Transverse colon (tissue), 3 donors: Measurements from ENCODE around the gene SYT17.

Experiments used
- POLR2A ChIP-seq: fragments of 450-650 bp; IDR thresholded peaks from one replicate; pipeline ENCODE4 v1.6.1; 2016; ENCODE audit warnings: antibody characterized with exemption, mild to moderate bottlenecking, moderate library complexity
- TF ChIP-seq, protein P1 (sequence below), 5 experiments: fragments of 200-600 bp in 3 of 5; fragments of 450-650 bp in 2 of 5; sonication (generic) in 3 of 5; IDR thresholded peaks; 1 replicate in 2 of 5; 2 replicates in 3 of 5; pipeline ENCODE4 v1.5.1; 2016 to 2017; ENCODE audit warnings: antibody characterized with exemption in 5 of 5, inconsistent platforms in 3 of 5, mild to moderate bottlenecking in 2 of 5, moderate library complexity in 1 of 5

- TF ChIP-seq, protein P1, sequence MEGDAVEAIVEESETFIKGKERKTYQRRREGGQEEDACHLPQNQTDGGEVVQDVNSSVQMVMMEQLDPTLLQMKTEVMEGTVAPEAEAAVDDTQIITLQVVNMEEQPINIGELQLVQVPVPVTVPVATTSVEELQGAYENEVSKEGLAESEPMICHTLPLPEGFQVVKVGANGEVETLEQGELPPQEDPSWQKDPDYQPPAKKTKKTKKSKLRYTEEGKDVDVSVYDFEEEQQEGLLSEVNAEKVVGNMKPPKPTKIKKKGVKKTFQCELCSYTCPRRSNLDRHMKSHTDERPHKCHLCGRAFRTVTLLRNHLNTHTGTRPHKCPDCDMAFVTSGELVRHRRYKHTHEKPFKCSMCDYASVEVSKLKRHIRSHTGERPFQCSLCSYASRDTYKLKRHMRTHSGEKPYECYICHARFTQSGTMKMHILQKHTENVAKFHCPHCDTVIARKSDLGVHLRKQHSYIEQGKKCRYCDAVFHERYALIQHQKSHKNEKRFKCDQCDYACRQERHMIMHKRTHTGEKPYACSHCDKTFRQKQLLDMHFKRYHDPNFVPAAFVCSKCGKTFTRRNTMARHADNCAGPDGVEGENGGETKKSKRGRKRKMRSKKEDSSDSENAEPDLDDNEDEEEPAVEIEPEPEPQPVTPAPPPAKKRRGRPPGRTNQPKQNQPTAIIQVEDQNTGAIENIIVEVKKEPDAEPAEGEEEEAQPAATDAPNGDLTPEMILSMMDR (IDR thresholded peaks at IDR 0.05): no peak
- TF ChIP-seq POLR2A: no peak
These were observed 73.5 kb downstream of the SYT17 start for GRCh38 chr16:19241512-19241911.
